Mammary epithelial cell (primary cell): Measurements from ENCODE around the gene SRGAP2C.
"Not testable (repeated sequence)": the region's sequence is repeated elsewhere in the genome, so short reads cannot be mapped to it uniquely, and the experiment has no call there.

Source experiments
- EZH2 ChIP-seq: IDR thresholded peaks from 2 replicates; pipeline ENCODE4 v1.6.1; 2012; ENCODE audit warnings: low read length, inconsistent platforms, borderline replicate concordance
- TF ChIP-seq, protein P1 (sequence below), 2 donors: IDR thresholded peaks in 1 of 2; conservative IDR thresholded peaks in 1 of 2; 2 replicates each; pipeline ENCODE4 v1.5.1; 2011 to 2012; ENCODE audit warnings: inconsistent platforms in 2 of 2, low read length in 2 of 2, mild to moderate bottlenecking in 2 of 2, control low read depth in 1 of 2, low read depth in 1 of 2; ENCODE audit not compliant: insufficient read depth in 1 of 2; ENCODE audit errors: extremely low read depth in 1 of 2

DNA sequence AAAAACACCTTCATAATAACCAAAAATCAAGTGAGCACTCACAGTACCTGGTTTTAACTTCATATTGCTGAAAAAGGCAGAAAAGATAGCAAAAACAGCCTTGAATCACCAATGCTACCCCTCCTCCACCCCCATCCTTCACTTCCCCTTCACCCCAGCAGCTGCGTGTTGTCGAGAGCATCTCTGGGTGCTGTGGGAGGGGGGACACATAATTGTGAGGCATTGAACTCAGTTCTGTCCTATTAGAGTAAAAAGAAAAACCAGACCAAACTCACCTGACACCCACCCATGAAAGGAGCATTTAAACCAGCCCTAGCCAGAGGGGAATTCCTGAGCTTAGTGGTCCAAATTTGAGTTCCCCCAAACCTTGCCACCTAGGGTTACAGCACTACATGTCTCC lies 248.7 kb downstream of the SRGAP2C start:
- TF ChIP-seq, protein P1, sequence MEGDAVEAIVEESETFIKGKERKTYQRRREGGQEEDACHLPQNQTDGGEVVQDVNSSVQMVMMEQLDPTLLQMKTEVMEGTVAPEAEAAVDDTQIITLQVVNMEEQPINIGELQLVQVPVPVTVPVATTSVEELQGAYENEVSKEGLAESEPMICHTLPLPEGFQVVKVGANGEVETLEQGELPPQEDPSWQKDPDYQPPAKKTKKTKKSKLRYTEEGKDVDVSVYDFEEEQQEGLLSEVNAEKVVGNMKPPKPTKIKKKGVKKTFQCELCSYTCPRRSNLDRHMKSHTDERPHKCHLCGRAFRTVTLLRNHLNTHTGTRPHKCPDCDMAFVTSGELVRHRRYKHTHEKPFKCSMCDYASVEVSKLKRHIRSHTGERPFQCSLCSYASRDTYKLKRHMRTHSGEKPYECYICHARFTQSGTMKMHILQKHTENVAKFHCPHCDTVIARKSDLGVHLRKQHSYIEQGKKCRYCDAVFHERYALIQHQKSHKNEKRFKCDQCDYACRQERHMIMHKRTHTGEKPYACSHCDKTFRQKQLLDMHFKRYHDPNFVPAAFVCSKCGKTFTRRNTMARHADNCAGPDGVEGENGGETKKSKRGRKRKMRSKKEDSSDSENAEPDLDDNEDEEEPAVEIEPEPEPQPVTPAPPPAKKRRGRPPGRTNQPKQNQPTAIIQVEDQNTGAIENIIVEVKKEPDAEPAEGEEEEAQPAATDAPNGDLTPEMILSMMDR (conservative IDR thresholded peaks at IDR 0.05 in 1 of 2, IDR thresholded peaks at IDR 0.05 in 1 of 2; ENCODE audit: extremely low read depth in 1 of 2, insufficient read depth in 1 of 2, low read depth in 1 of 2, low read length in 2 of 2), result not testable (repeated sequence)
- TF ChIP-seq EZH2, result not testable (repeated sequence)
